Smooth muscle cell (in vitro differentiated cells): ENCODE measurements around the gene RASIP1. TPM values are rescaled to one million over a fixed set of nuclear protein-coding genes. Genes with fewer than 3 reads are reported as not detected.

Experiments
- DNase-seq: peaks from one replicate; lab custom pipeline; 2025; ENCODE audit not compliant: unreplicated experiment; lab: John Stamatoyannopoulos, UW
- H2AFZ ChIP-seq: fragments of 200-600 bp; sonication (generic); 2 replicates; pipeline ENCODE4 v1.6.0; 2016; ENCODE audit warnings: antibody characterized with exemption, low read depth, mild to moderate bottlenecking
- H3F3A ChIP-seq: fragments of 200-600 bp; sonication (generic); 2 replicates; pipeline ENCODE4 v1.6.0; 2017; ENCODE audit warnings: antibody characterized with exemption, low read depth
- H3K27ac ChIP-seq: fragments of 200-600 bp; sonication (generic); 2 replicates; pipeline ENCODE4 v1.5.1; 2016; ENCODE audit warnings: low read depth, mild to moderate bottlenecking
- H3K27me3 ChIP-seq: fragments of 200-600 bp; sonication (generic); 2 replicates; pipeline ENCODE4 v1.6.1; 2016; ENCODE audit warnings: low read depth, mild to moderate bottlenecking
- H3K36me3 ChIP-seq: fragments of 200-600 bp; sonication (generic); 2 replicates; pipeline ENCODE4 v1.5.1; 2016; ENCODE audit warnings: low read depth
- H3K4me1 ChIP-seq: fragments of 200-600 bp; sonication (generic); 2 replicates; pipeline ENCODE4 v1.5.1; 2016; ENCODE audit warnings: low read depth
- H3K4me2 ChIP-seq: fragments of 200-600 bp; sonication (generic); 2 replicates; pipeline ENCODE4 v1.6.0; 2016; ENCODE audit warnings: mild to moderate bottlenecking
- H3K4me3 ChIP-seq: fragments of 200-600 bp; sonication (generic); 2 replicates; pipeline ENCODE4 v1.5.1; 2016; ENCODE audit warnings: mild to moderate bottlenecking
- H3K79me2 ChIP-seq: fragments of 200-600 bp; sonication (generic); 2 replicates; pipeline ENCODE4 v1.6.0; 2016; ENCODE audit warnings: low read depth, mild to moderate bottlenecking
- H3K9ac ChIP-seq: fragments of 200-600 bp; sonication (generic); 2 replicates; pipeline ENCODE4 v1.6.0; 2016; ENCODE audit warnings: low read depth
- H3K9me3 ChIP-seq: fragments of 200-600 bp; sonication (generic); replicated peaks from 2 replicates; pipeline ENCODE4 v1.5.1; 2016; ENCODE audit warnings: low read depth
- H4K20me1 ChIP-seq: fragments of 200-600 bp; sonication (generic); 2 replicates; pipeline ENCODE4 v1.6.0; 2016; ENCODE audit warnings: low read depth
- WGBS: methylation state at CpG from one replicate; pipeline ENCODE4 v1.1.7; 2016; ENCODE audit warnings: low lambda C conversion rate; 5-methylcytosine and 5-hydroxymethylcytosine counted together
- polyA plus RNA-seq: library from polyadenylated mRNA; unstranded; fragments of >200 nt; fragmentation: Nextera tagmentation; extraction: Ambion mirVana; gene quantifications from 2 replicates; pipeline ENCODE4 v1.2.1, GENCODE V29; 2016
- total RNA-seq: library from RNA; depleted of rRNA; stranded (reverse); fragments of >200 nt; gene quantifications from 2 replicates; pipeline ENCODE4 v1.2.3, GENCODE V29; 2014
- TF ChIP-seq, protein P1 (sequence below): fragments of 200-600 bp; sonication (generic); IDR thresholded peaks from 2 replicates; pipeline ENCODE4 v1.5.1; 2017; ENCODE audit warnings: borderline replicate concordance, mild to moderate bottlenecking, antibody characterized with exemption; ENCODE audit not compliant: insufficient read depth, poor library complexity, severe bottlenecking

The RASIP1 gene
- total and polyA plus RNA-seq, 2 experiments from 2014 or later: 0.81 to 3.5 TPM

DNA sequence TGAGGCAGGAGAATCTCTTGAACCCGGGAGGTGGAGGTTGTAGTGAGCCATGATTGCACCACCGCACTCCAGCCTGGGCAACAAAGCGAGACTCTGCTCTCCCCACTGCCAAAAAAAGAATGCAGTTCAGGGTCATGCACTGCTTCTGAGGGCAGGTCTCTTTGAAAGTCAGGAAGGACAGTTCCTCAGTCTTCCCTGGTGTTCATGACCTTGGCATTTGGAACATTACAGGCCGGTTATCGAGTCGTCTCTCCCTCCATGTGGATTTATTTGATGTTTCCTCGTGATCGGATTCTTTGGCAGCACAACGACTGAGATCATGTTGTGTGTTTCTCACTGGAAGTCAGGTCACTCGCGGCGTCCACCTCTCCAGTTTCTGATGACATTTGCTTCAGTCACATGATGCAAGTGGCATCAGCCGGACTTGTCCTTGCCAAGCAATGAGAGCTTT, 32.1 kb upstream of the RASIP1 start:
- Histone ChIP-seq H2AFZ (no peak overlapping the region), H3K4me1 (no peaks in the 10 kb centered on the region), H3K4me3 (no peak overlapping the region), H3K9me3 (no peaks in the 10 kb centered on the region), H3K36me3 (no peaks in the 10 kb centered on the region), H4K20me1 (no peaks in the 10 kb centered on the region), H3K9ac (no peak overlapping the region), H3K27me3 (no peaks in the 10 kb centered on the region), H3K27ac (no peak overlapping the region), H3F3A (peaks cover 8% of the 10 kb centered on the region), H3K4me2 (no peak overlapping the region), H3K79me2 (no peaks in the 10 kb centered on the region)
- TF ChIP-seq, protein P1, sequence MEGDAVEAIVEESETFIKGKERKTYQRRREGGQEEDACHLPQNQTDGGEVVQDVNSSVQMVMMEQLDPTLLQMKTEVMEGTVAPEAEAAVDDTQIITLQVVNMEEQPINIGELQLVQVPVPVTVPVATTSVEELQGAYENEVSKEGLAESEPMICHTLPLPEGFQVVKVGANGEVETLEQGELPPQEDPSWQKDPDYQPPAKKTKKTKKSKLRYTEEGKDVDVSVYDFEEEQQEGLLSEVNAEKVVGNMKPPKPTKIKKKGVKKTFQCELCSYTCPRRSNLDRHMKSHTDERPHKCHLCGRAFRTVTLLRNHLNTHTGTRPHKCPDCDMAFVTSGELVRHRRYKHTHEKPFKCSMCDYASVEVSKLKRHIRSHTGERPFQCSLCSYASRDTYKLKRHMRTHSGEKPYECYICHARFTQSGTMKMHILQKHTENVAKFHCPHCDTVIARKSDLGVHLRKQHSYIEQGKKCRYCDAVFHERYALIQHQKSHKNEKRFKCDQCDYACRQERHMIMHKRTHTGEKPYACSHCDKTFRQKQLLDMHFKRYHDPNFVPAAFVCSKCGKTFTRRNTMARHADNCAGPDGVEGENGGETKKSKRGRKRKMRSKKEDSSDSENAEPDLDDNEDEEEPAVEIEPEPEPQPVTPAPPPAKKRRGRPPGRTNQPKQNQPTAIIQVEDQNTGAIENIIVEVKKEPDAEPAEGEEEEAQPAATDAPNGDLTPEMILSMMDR: no peak
- 92% methylated on average over 13 of the region's 13 CpGs for WGBS
- no peak for DNase-seq

DNA sequence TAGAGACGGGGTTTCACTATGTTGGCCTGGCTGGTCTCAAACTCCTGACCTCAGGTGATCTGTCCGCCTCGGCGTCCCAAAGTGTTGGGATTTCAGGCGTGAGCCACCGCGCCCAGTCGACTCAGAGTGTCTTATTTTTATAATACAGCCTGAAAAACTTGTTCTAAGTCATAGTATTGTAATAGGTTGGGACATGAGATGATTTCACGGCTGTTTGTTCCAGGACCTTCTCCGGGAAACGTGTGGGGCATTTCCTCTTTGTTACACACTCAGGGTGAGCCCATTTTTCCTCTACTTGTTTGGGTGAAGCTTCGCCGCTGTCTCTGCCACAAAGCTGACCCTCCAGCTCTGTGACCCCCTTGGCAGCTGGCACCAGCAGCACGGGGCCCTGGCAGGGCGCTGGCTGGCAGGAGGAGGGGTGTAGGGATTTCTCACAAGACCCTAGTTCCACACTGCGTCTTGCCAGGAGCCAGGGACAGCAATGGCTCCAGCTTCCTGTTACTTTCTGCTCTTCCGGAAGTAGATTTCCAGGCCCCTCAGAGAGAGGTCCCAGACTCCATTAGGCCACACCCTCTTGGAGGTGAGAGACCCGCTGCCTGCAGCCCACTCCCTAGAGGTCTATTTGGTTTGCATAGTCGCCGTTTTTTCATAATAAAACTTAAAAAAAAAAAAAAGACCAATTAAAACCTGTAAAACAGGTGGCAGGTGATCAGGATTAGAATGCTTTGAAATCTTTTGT, 30.5 kb upstream of the RASIP1 start:
- Histone ChIP-seq H4K20me1 (no peaks in the 10 kb centered on the region), H3K4me2 (no peak overlapping the region)

DNA sequence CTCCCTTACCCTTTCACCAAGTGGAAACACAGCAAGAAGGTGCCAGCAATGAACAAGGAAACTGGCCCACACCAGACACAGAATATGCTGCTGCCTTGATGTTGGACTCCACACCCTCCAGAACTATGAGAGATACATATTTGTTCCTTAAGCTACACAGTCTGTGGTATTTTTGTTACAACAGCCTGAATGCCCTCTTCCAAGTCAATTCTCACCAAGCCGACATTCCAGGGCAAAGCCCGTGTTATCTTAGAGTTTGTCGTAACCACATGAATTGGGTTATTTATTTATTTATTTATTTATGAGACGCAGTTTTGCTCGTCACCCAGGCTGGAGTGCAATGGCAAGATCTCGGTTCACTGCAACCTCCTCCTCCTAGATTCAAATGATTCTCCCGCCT, 29.9 kb upstream of the RASIP1 start:
- no peak for DNase-seq
- TF ChIP-seq, protein P1: no peak
- H4K20me1 ChIP-seq: no peaks in the 10 kb centered on the region
- no peak overlapping the region for H2AFZ ChIP-seq
- no peak overlapping the region for H3K4me2 ChIP-seq
- H3K79me2 ChIP-seq: no peaks in the 10 kb centered on the region
- H3K27ac ChIP-seq: peak overlapping the region; percentile 44
- no peaks in the 10 kb centered on the region for H3K4me1 ChIP-seq
- H3K9me3 ChIP-seq: no peaks in the 10 kb centered on the region
- no peaks in the 10 kb centered on the region for H3K36me3 ChIP-seq
- 28% methylated on average over 7 of the region's 7 CpGs for WGBS
- H3K4me3 ChIP-seq: no peak overlapping the region
- H3K9ac ChIP-seq: no peak overlapping the region
- peaks cover 8% of the 10 kb centered on the region for H3F3A ChIP-seq
- H3K27me3 ChIP-seq: no peaks in the 10 kb centered on the region

More for the DNA sequence above, 30.5 kb upstream of the RASIP1 start:
- no peak overlapping the region for H3K4me3 ChIP-seq
- no peak for DNase-seq
- H3K9me3 ChIP-seq: no peaks in the 10 kb centered on the region
- no peak overlapping the region for H2AFZ ChIP-seq
- no peaks in the 10 kb centered on the region for H3K27me3 ChIP-seq
- no peaks in the 10 kb centered on the region for H3K36me3 ChIP-seq
- H3K79me2 ChIP-seq: no peaks in the 10 kb centered on the region
- whole genome bisulfite sequencing: 89% methylated on average over 20 of the region's 20 CpGs
- H3K27ac ChIP-seq: peak overlapping the region; percentile 44
- peaks cover 8% of the 10 kb centered on the region for H3F3A ChIP-seq
- no peaks in the 10 kb centered on the region for H3K4me1 ChIP-seq
- TF ChIP-seq, protein P1: no peak
- H3K9ac ChIP-seq: no peak overlapping the region
